ENCODE measurements around the gene DDX39A. TPM values are rescaled to one million over a fixed set of nuclear protein-coding genes. Genes with fewer than 3 reads are reported as not detected.

DDX39A gene
- total and polyA plus RNA-seq, 3 donors from 2014 or later, result 218 to 323 (median 295) TPM

GRCh38 chr19:14361824-14362223 is 57.3 kb downstream of the DDX39A start:
- 70 to 72% methylated on average over 7 of the region's 7 CpGs for WGBS, 2 donors
- intact Hi-C loops (cut with DNase I; ENCODE audit: low total_unique reads), result no loop called here
- Histone ChIP-seq H3K9me3 (no peaks in the 10 kb centered on the region), H3K27ac (no peak overlapping the region), H3K27me3 (no peaks in the 10 kb centered on the region), H3K36me3 (ENCODE audit: low read depth, missing control alignments) (no peaks in the 10 kb centered on the region), H3K4me3 (no peak overlapping the region), H3K4me1 (peaks cover 13% of the 10 kb centered on the region)
- no peak for DNase-seq
- TF ChIP-seq, protein P1, sequence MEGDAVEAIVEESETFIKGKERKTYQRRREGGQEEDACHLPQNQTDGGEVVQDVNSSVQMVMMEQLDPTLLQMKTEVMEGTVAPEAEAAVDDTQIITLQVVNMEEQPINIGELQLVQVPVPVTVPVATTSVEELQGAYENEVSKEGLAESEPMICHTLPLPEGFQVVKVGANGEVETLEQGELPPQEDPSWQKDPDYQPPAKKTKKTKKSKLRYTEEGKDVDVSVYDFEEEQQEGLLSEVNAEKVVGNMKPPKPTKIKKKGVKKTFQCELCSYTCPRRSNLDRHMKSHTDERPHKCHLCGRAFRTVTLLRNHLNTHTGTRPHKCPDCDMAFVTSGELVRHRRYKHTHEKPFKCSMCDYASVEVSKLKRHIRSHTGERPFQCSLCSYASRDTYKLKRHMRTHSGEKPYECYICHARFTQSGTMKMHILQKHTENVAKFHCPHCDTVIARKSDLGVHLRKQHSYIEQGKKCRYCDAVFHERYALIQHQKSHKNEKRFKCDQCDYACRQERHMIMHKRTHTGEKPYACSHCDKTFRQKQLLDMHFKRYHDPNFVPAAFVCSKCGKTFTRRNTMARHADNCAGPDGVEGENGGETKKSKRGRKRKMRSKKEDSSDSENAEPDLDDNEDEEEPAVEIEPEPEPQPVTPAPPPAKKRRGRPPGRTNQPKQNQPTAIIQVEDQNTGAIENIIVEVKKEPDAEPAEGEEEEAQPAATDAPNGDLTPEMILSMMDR (IDR thresholded peaks at IDR 0.05), result no peak
- no peak for TF ChIP-seq POLR2A (IDR thresholded peaks at IDR 0.05)

Other genes starting within 250 kb of the DDX39A start
- gene ADGRL1, start 213.2 kb downstream of the DDX39A start, total RNA-seq, result 10 to 100 TPM; 45.0 to 57.2 TPM
- gene ADGRL1, start 213.2 kb downstream of the DDX39A start, polyA plus RNA-seq (ENCODE audit: insufficient read depth, low read depth, low replicate concordance), result 23.8 TPM
- 10 to 100 TPM in 1 of 2 donors, 1 to 10 TPM in 1; 8.7 to 14.6 TPM for gene ADGRE5, start 37.9 kb downstream of the DDX39A start, total RNA-seq
- gene ADGRE5, start 37.9 kb downstream of the DDX39A start, polyA plus RNA-seq (ENCODE audit: insufficient read depth, low read depth, low replicate concordance), result 21.2 TPM
- 100 to 1,000 TPM; 204 to 259 TPM for gene PKN1, start 14.0 kb upstream of the DDX39A start, total RNA-seq
- gene PKN1, start 14.0 kb upstream of the DDX39A start, polyA plus RNA-seq (ENCODE audit: insufficient read depth, low read depth, low replicate concordance), result 116 TPM
- 1 to 10 TPM; 1.4 to 1.5 TPM for gene PTGER1, start 56.0 kb upstream of the DDX39A start, total RNA-seq
- gene PTGER1, start 56.0 kb upstream of the DDX39A start, polyA plus RNA-seq (ENCODE audit: insufficient read depth, low read depth, low replicate concordance), result 0.22 TPM
- 10 to 100 TPM; 55.0 to 57.5 TPM for gene GIPC1, start 76.8 kb upstream of the DDX39A start, total RNA-seq
- 47.8 TPM for gene GIPC1, start 76.8 kb upstream of the DDX39A start, polyA plus RNA-seq (ENCODE audit: insufficient read depth, low read depth, low replicate concordance)
- 100 to 1,000 TPM; 185 to 245 TPM for gene DNAJB1, start 99.1 kb upstream of the DDX39A start, total RNA-seq
- gene DNAJB1, start 99.1 kb upstream of the DDX39A start, polyA plus RNA-seq (ENCODE audit: insufficient read depth, low read depth, low replicate concordance), result 386 TPM
- 100 to 1,000 TPM; 164 to 192 TPM for gene TECR, start 110.3 kb upstream of the DDX39A start, total RNA-seq
- gene TECR, start 110.3 kb upstream of the DDX39A start, polyA plus RNA-seq (ENCODE audit: insufficient read depth, low read depth, low replicate concordance), result 418 TPM
- 100 to 1,000 TPM; 389 to 493 TPM for gene NDUFB7, start 152.7 kb upstream of the DDX39A start, total RNA-seq
- 259 TPM for gene NDUFB7, start 152.7 kb upstream of the DDX39A start, polyA plus RNA-seq (ENCODE audit: insufficient read depth, low read depth, low replicate concordance)
- gene CLEC17A, start 163.7 kb upstream of the DDX39A start, total RNA-seq, result 1 to 10 TPM in 1 of 2 donors, under 1 TPM in 1; 0.56 to 1.3 TPM
- gene CLEC17A, start 163.7 kb upstream of the DDX39A start, polyA plus RNA-seq (ENCODE audit: insufficient read depth, low read depth, low replicate concordance), result 1.4 TPM